ENCODE measurements around the gene AAK1. TPM values are rescaled to one million over a fixed set of nuclear protein-coding genes. Genes with fewer than 3 reads are reported as not detected.
"Not testable (repeated sequence)": the region's sequence is repeated elsewhere in the genome, so short reads cannot be mapped to it uniquely, and the experiment has no call there.

AAK1 gene
- total and polyA plus RNA-seq, 12 donors = 26.2 to 106 (median 68.5) TPM

DNA sequence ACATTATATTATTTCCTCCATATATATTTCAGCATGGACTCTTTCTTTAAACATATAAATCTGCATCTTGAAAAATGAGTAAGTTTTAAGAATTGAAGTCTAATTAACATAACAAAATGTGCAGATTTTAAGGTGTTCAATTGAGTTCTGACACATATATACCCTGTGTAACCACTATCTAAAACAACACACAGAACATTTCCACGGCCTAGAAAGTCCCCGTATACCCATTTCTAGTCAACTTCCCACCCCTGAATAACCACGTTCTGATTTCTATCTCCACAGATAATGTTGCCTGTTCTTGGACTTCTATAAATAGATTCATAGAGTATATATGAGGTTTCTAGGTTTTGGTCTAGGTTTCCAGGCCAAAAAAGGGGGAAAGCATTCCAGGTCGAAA lies 87.5 kb downstream of the AAK1 start:
- no peak for DNase-seq
- Histone ChIP-seq H3K9me3 (replicated peaks in 1 of 3) (no peaks in the 10 kb centered on the region), H3K36me3 (replicated peaks in 1 of 2) (no peaks in the 10 kb centered on the region), H3K27ac (no peak overlapping the region), H3K27me3 (no peaks in the 10 kb centered on the region), H3K4me3 (no peak overlapping the region), H3K4me1 (replicated peaks in 1 of 2) (peaks cover 0 to 9% of the 10 kb centered on the region in 2 donors)
- WGBS, 4 donors = 86 to 90% (median 87%) methylated on average over 4 of the region's 4 CpGs
- no peak for TF ChIP-seq POLR2A (IDR thresholded peaks at IDR 0.05)
- intact Hi-C loops (cut with DNase I) = no loop called here

DNA sequence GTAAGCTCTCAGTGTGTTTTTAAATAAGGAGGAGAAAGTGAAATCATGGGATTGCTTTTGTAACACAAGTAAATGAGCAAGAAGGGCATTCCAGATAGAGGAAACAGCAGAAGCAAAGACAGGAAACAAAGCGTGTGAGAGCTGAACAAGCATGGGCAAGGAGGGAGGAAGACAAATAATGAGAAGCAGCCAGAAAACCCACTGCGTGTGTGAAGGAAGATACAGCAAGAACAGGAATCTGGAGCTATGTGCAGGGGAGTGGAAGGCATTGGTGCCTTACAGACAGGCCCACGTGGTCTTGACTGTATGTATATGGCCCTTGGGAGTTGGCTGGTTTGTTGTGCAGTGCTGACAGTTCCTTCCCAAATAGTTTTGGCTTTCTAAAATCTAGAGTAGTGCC lies 88.6 kb downstream of the AAK1 start:
- no peaks in the 10 kb centered on the region for H3K9me3 ChIP-seq (replicated peaks in 1 of 3)
- 60 to 68% (median 63%) methylated on average over 3 of the region's 3 CpGs for WGBS, 4 donors
- no peak overlapping the region for H3K4me3 ChIP-seq
- no peaks in the 10 kb centered on the region for H3K27me3 ChIP-seq
- peaks cover 0 to 11% of the 10 kb centered on the region in 2 donors for H3K4me1 ChIP-seq (replicated peaks in 1 of 2)
- intact Hi-C loops (cut with DNase I) = no loop called here
- H3K27ac ChIP-seq = peak overlapping the region in 1 of 5 donors; percentile 25
- TF ChIP-seq POLR2A (IDR thresholded peaks at IDR 0.05) = no peak
- TF ChIP-seq, protein P1, sequence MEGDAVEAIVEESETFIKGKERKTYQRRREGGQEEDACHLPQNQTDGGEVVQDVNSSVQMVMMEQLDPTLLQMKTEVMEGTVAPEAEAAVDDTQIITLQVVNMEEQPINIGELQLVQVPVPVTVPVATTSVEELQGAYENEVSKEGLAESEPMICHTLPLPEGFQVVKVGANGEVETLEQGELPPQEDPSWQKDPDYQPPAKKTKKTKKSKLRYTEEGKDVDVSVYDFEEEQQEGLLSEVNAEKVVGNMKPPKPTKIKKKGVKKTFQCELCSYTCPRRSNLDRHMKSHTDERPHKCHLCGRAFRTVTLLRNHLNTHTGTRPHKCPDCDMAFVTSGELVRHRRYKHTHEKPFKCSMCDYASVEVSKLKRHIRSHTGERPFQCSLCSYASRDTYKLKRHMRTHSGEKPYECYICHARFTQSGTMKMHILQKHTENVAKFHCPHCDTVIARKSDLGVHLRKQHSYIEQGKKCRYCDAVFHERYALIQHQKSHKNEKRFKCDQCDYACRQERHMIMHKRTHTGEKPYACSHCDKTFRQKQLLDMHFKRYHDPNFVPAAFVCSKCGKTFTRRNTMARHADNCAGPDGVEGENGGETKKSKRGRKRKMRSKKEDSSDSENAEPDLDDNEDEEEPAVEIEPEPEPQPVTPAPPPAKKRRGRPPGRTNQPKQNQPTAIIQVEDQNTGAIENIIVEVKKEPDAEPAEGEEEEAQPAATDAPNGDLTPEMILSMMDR (IDR thresholded peaks at IDR 0.05) = no peak
- no peaks in the 10 kb centered on the region for H3K36me3 ChIP-seq (replicated peaks in 1 of 2)
- peak in 3 of 7 donors; percentile 11 to 34 (median 19) for DNase-seq

DNA sequence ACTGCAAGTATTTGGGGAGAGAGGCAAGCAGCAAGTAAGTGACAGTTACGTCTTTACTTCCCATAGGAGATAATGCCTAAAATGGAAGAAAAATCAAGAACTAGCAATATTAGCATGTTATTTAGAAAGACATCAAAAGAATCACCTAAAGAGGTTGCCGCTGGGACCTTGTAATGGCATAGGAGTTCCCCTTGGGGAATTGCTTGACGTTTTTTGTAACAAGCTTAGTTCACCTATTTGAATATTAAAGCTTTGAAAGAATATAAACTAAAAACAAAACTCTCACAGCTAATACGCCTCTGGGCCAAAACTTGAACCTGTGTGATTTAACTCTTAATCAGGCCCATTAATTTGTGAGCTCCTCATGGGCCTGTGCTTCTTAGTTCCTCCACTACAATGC lies 89.0 kb downstream of the AAK1 start:
- intact Hi-C loops (cut with DNase I) = no loop called here
- no peak overlapping the region for H3K4me3 ChIP-seq
- TF ChIP-seq, protein P1 (IDR thresholded peaks at IDR 0.05) = no peak
- TF ChIP-seq POLR2A (IDR thresholded peaks at IDR 0.05) = no peak
- H3K9me3 ChIP-seq (replicated peaks in 1 of 3) = no peaks in the 10 kb centered on the region
- H3K27me3 ChIP-seq = no peaks in the 10 kb centered on the region
- H3K4me1 ChIP-seq (replicated peaks in 1 of 2) = peaks cover 0 to 11% of the 10 kb centered on the region in 2 donors
- peak overlapping the region in 1 of 5 donors; percentile 25 for H3K27ac ChIP-seq
- DNase-seq = no peak
- 83 to 91% (median 88%) methylated on average over 4 of the region's 4 CpGs for WGBS, 4 donors
- H3K36me3 ChIP-seq (replicated peaks in 1 of 2) = no peaks in the 10 kb centered on the region

DNA sequence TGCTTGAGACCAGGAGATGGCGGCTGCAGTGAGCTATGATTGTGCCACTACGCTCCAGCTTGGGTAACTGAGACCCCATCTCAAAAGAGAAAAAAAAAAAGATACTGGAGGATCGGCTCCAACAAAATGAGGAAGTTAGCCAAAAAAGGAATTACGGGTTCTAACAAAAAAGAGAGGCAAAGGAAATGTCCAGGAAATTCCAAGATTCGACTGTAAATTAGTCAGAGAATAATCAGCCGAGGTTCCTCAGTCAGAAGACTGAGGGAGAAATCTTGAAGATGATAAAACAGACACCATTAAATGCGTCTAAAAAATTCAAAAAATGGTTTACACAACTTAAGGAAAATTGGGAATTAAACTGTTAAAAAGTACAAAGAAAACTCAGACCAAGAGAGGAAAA lies 89.5 kb downstream of the AAK1 start:
- intact Hi-C loops (cut with DNase I) = no loop called here

DNA sequence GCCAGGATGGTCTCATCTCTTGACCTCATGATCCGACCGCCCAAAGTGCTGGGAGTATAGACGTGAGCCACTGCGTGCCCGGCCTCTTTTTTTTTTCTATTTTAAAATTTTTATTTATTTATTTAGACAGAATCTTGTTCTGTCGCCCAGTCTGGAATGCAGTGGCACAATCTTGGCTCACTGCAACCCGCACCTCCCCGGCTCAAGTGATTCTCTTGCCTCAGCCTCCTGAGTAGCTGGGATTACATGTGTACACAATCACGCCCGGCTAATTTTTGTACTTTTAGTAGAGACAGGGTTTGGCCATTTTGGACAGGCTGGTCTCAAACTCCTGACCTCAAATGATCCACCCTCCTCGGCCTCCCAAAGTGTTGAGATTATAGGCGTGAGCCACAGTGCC lies 93.0 kb downstream of the AAK1 start:
- H3K36me3 ChIP-seq (replicated peaks in 1 of 2); H3K27ac ChIP-seq; intact Hi-C loops (cut with DNase I); DNase-seq; H3K9me3 ChIP-seq (replicated peaks in 1 of 3); H3K4me3 ChIP-seq; H3K27me3 ChIP-seq: not testable (repeated sequence)
- peaks cover 0 to 19% of the 10 kb centered on the region in 2 donors for H3K4me1 ChIP-seq (replicated peaks in 1 of 2)
- 94 to 97% (median 95%) methylated on average over 12 of the region's 12 CpGs for WGBS, 4 donors

More for the DNA sequence above, 89.5 kb downstream of the AAK1 start:
- DNase-seq = no peak
- Histone ChIP-seq H3K4me1 (replicated peaks in 1 of 2) (peaks cover 0 to 11% of the 10 kb centered on the region in 2 donors), H3K36me3 (replicated peaks in 1 of 2) (no peaks in the 10 kb centered on the region), H3K27me3 (no peaks in the 10 kb centered on the region), H3K4me3 (no peak overlapping the region), H3K9me3 (replicated peaks in 1 of 3) (no peaks in the 10 kb centered on the region), H3K27ac (no peak overlapping the region)
- TF ChIP-seq, protein P1 (IDR thresholded peaks at IDR 0.05) = no peak
- TF ChIP-seq POLR2A (IDR thresholded peaks at IDR 0.05) = no peak
- WGBS, 4 donors = 76 to 83% (median 83%) methylated on average over 7 of the region's 7 CpGs

All from adrenal gland (tissue), 12 donors.